Umbilical cord (tissue), 2 donors: ENCODE measurements around the gene DPF3. TPM values are rescaled to one million over a fixed set of nuclear protein-coding genes. Genes with fewer than 3 reads are reported as not detected.

Experiments used
- DNase-seq: peaks from one replicate; pipeline ENCODE4 v3.0.0-alpha.2; 2015; ENCODE audit warnings: low spot score
- total RNA-seq: library from RNA; depleted of rRNA; stranded (reverse); fragments of >200 nt; gene quantifications from one replicate; pipeline ENCODE4 v1.2.3, GENCODE V29; 2014; ENCODE audit warnings: low replicate concordance; ENCODE audit not compliant: insufficient read depth

Gene DPF3
- total RNA-seq, 1 donor from 2014 or later: 4.6 TPM

DNA sequence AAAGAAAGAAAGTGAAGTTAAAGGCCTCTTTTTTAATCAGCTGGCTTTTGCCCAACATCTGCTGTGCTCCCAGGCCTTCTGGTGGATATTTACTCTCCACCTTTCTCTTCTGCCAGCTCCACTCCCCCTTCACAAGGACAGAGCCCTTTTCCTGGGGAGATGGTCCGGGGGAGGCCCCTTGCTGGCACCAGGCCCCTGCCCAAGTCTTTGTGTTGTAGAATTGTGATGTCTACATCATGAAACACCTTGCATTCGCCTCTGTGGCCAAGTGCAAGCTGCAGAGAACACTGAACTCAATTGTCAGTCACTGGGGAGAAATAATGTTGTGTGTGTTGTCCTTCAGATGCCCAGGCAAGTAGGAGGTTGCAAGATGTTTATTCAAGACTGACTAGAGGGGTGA, 150.3 kb downstream of the DPF3 start:
- DNase-seq: peak; percentile 48

DNA sequence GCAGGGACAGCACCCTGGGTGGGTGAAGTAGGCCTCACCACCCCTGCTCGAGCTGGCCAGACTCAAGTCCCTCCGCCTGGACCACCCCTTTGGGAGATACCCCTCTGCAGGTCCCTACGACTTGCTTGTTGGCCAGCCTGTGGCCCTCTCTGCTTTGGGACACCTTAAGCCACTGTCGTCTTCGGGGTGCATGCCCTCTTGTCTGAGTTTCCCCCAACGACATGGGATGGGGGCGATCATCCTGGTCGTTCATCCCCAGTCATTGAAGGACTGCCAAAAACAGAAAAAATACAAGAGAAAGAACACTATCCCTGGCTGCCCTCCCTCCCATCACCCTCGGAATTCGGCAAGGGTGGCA, 151.1 kb downstream of the DPF3 start:
- DNase-seq: no peak

- DNase-seq: no peak
These were observed 151.6 kb downstream of the DPF3 start for GRCh38 chr14:72742118-72742837.

- no peak for DNase-seq
These were observed 152.1 kb downstream of the DPF3 start for GRCh38 chr14:72741826-72742117.

DNA sequence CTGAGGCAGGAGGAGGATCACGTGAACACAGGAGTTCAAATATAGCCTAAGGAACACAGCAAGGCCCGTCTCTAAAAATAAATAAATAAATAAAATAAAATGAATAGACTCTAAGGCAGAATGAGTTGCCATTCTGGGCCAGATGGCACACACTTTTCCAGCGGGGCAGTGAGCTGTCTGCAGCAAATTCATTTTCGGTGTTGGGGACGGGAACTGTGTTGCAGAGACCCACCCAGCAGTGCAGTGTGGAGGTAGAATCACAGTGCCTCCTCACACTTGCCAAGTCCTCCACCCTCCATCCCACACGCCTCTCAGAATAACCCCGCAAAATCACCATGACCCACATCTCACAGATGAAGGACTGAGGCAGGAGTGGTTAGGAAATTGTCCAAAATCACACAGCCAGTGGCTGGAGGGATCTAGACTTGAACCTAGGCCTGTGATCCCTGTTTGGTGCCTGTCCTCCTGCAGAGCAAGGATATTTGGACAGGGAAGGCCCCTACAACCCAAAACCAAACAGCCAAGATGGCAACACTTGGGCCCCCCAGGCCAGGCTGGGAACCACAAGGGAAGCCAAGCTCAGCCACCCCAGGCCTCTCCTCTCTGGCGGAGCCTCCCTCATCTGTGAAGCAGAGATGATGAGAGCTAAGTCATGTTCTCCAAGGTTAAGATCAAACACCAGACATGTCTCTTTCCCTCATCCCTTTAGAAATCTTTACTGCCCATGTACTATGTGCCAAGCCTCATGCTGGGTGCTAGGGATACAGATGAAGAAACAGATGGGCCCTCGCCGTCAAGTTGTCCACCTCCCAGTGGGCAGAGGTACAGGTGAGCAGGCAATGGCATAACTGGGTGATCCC, 152.7 kb downstream of the DPF3 start:
- DNase-seq: no peak

- no peak for DNase-seq
These were observed 153.4 kb downstream of the DPF3 start for GRCh38 chr14:72740504-72740961.

DNA sequence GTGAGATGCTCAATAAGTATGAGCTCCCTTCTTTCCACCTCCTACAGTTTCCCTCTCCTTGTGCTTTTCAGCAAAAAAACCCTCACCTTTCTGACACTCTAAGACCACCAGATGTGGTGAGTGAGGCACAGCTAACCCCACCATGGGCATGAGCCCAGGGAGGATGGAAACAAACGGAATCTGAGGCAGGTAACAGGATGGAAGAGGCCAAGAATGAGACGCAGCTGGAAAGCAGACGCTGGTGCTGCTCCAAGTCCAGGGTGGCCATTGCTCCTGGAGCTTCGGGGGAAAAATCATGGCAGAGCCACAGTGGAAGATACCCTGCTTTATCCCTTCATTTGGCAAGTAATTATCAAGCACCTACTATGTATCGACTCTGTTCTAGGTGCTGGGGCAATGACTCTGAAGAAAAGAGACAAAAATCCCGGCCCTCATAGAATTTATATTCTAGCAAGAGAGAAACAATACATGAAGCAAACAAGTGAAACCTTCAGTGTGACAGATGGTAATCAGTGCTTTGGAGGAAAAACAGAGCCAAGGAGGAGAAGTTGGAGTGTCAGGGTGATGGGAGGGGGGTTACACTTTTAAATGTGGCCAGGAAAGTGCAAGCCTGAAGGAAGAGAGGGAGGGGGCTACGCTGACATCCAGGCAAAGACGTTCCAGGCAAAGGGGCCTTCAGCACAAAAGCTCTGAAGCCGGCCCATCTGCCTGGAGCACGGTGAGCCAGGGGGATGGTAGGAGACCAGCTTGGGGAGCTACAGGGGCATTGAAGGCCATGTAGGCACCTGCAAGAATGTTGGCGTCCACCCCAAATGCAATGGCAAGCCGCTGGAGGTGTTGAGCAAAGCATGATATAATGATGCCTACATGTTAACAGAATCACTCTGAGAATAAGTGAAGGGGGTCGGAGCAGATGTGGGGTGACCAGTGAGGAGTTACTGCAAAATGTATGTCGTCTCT, 154.2 kb downstream of the DPF3 start:
- no peak for DNase-seq

GRCh38 chr14:72738161-72738611, 155.7 kb downstream of the DPF3 start:
- no peak for DNase-seq

- DNase-seq: no peak
These were observed 156.3 kb downstream of the DPF3 start for GRCh38 chr14:72737560-72737943.

GRCh38 chr14:72736786-72737559, 156.9 kb downstream of the DPF3 start:
- DNase-seq: no peak

DNA sequence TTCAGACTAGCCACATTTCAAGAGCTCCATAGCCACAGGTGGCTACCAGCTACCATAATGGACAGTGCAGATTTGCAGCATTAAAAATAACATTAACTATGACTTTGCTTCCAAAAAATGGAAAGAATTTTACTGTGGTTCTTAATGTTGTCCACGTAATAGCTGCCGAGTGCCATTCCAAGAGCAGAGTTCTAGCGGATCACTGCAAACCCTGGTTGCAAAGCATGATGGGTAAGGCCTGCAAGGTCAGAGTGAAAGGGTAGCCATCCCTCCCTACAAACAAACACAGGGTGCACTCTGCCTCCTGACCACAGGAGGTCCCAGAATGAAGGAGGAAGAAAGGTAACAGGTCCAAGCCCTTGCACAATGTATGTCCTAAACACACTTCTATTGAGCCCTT, 157.6 kb downstream of the DPF3 start:
- DNase-seq: no peak

GRCh38 chr14:72732022-72732780, 161.7 kb downstream of the DPF3 start:
- DNase-seq: no peak

GRCh38 chr14:72731252-72732020, 162.5 kb downstream of the DPF3 start:
- DNase-seq: no peak

GRCh38 chr14:72730468-72730867, 163.4 kb downstream of the DPF3 start:
- no peak for DNase-seq

DNA sequence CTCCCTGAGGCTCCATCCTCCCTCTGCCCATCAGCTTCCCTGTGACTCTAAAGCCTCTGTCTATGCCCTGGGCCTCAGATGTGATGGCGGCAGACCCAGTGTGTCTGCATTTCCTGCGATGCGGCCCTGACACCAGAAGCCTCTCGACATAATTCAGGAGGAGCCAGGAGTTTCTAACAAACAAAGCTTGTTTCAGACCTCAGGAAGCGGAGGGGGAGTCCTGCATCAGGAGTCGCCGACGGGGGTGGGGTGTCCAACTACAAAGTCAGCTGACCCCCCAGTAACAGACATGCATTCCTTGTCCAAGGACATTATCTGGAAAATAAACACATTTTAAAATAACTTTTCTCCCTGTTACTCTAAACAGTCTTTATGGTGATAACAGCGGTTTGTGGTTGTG, 167.5 kb downstream of the DPF3 start:
- DNase-seq: peak; percentile 78

- peak; percentile 65 for DNase-seq
These were observed 169.9 kb downstream of the DPF3 start for GRCh38 chr14:72723858-72724530.

- DNase-seq: peak; percentile 27
These were observed 171.6 kb downstream of the DPF3 start for GRCh38 chr14:72722201-72722785.

GRCh38 chr14:72721083-72721482, 172.8 kb downstream of the DPF3 start:
- no peak for DNase-seq

GRCh38 chr14:72717220-72717619, 176.7 kb downstream of the DPF3 start:
- DNase-seq: no peak
